ENCODE data around the gene PARD3.

DNA sequence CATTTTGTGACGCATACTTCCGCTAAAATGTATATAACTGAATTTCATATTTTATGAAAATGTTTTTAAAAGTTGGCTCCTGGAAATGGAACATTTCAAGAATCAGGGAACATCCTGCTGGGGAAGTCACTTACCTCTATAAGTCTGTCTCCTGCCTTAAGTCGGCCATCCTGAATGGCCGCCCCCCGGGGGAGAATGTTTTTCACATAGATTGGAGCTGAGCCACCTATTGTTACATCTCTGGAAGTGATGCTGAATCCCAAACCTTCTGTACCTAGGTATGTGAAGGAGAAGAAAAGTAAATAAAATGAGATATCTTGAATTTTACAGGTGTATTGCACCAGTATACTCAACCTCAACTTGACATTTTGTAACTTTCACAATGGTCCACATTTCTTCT lies 437.3 kb downstream of the PARD3 start:
- TF ChIP-seq POLR2A (IDR thresholded peaks at IDR 0.05) (no peak), EP300 (IDR thresholded peaks at IDR 0.05) (no peak)
- TF ChIP-seq, protein P1, sequence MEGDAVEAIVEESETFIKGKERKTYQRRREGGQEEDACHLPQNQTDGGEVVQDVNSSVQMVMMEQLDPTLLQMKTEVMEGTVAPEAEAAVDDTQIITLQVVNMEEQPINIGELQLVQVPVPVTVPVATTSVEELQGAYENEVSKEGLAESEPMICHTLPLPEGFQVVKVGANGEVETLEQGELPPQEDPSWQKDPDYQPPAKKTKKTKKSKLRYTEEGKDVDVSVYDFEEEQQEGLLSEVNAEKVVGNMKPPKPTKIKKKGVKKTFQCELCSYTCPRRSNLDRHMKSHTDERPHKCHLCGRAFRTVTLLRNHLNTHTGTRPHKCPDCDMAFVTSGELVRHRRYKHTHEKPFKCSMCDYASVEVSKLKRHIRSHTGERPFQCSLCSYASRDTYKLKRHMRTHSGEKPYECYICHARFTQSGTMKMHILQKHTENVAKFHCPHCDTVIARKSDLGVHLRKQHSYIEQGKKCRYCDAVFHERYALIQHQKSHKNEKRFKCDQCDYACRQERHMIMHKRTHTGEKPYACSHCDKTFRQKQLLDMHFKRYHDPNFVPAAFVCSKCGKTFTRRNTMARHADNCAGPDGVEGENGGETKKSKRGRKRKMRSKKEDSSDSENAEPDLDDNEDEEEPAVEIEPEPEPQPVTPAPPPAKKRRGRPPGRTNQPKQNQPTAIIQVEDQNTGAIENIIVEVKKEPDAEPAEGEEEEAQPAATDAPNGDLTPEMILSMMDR (IDR thresholded peaks at IDR 0.05) = no peak
